GM20431 (cell line): ENCODE measurements around the gene B3GNT5.

ENCODE experiments used
- in situ Hi-C: fragments of 300-500 bp; cut with MseI, MboI; formaldehyde crosslinking; loops from one replicate; pipeline ENCODE4 v1.15.0; 2020; ENCODE audit warnings: low sequenced_read_pairs; ENCODE audit not compliant: unreplicated experiment

Gene B3GNT5

GRCh38 chr3:183262875-183263378 is 9.9 kb downstream of the B3GNT5 start:
- in situ Hi-C loops, result no loop called here

GRCh38 chr3:183264268-183264667 is 11.2 kb downstream of the B3GNT5 start:
- in situ Hi-C loops, result no loop called here

GRCh38 chr3:183265157-183265642 is 12.1 kb downstream of the B3GNT5 start:
- in situ Hi-C loops, result no loop called here

- in situ Hi-C loops, result no loop called here
Measured at GRCh38 chr3:183265834-183266417, 12.9 kb downstream of the B3GNT5 start.

- in situ Hi-C loops, result no loop called here
Measured at GRCh38 chr3:183266454-183266853, 13.4 kb downstream of the B3GNT5 start.

GRCh38 chr3:183267140-183267539 is 14.1 kb downstream of the B3GNT5 start:
- in situ Hi-C loops, result no loop called here

- in situ Hi-C loops, result no loop called here
Measured at GRCh38 chr3:183268366-183268765, 15.3 kb downstream of the B3GNT5 start.

- in situ Hi-C loops, result no loop called here
Measured at GRCh38 chr3:183269345-183269744, 16.3 kb downstream of the B3GNT5 start.

GRCh38 chr3:183270344-183270743 is 17.3 kb downstream of the B3GNT5 start:
- in situ Hi-C loops, result no loop called here

- in situ Hi-C loops, result no loop called here
Measured at GRCh38 chr3:183272142-183272541, 19.1 kb downstream of the B3GNT5 start.

GRCh38 chr3:183272791-183273190 is 19.7 kb downstream of the B3GNT5 start:
- in situ Hi-C loops, result no loop called here

- in situ Hi-C loops, result no loop called here
Measured at GRCh38 chr3:183274609-183275008, 21.6 kb downstream of the B3GNT5 start.

- in situ Hi-C loops, result no loop called here
Measured at GRCh38 chr3:183275418-183275817, 22.4 kb downstream of the B3GNT5 start.

GRCh38 chr3:183275937-183276336 is 22.9 kb downstream of the B3GNT5 start:
- in situ Hi-C loops, result no loop called here

- in situ Hi-C loops, result no loop called here
Measured at GRCh38 chr3:183277260-183277659, 24.2 kb downstream of the B3GNT5 start.

- in situ Hi-C loops, result no loop called here
Measured at GRCh38 chr3:183278479-183279088, 25.5 kb downstream of the B3GNT5 start.

GRCh38 chr3:183279371-183279770 is 26.3 kb downstream of the B3GNT5 start:
- in situ Hi-C loops, result no loop called here

- in situ Hi-C loops, result no loop called here
Measured at GRCh38 chr3:183281126-183281797, 28.2 kb downstream of the B3GNT5 start.

- in situ Hi-C loops, result no loop called here
Measured at GRCh38 chr3:183283886-183284285, 30.8 kb downstream of the B3GNT5 start.

- in situ Hi-C loops, result no loop called here
Measured at GRCh38 chr3:183284570-183284969, 31.5 kb downstream of the B3GNT5 start.

- in situ Hi-C loops, result no loop called here
Measured at GRCh38 chr3:183285318-183285717, 32.3 kb downstream of the B3GNT5 start.
